Measurements from ENCODE around the gene SMARCE1.

SMARCE1 gene

GRCh38 chr17:40645291-40645690, 2.3 kb downstream of the SMARCE1 start:
- DNase-seq = no peak

DNA sequence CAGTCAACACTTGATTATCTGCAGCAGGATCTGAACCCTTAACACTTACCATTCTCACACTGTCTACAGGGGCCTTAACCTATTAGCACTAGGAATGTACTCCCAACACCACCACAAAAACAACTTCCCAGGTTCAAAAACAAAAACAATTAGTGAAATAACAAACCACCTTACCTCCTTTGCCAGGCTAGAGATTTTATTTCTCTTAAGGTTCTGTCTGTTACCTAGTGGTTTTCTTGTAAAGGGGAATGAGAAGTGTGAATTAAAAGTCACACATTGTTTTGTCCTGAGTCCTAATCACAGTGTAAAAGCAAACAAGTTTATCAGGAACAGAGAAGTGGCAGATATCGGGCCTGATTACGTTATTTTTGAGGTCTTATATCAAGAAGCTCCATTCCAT, 9.7 kb downstream of the SMARCE1 start:
- no peak for DNase-seq

DNA sequence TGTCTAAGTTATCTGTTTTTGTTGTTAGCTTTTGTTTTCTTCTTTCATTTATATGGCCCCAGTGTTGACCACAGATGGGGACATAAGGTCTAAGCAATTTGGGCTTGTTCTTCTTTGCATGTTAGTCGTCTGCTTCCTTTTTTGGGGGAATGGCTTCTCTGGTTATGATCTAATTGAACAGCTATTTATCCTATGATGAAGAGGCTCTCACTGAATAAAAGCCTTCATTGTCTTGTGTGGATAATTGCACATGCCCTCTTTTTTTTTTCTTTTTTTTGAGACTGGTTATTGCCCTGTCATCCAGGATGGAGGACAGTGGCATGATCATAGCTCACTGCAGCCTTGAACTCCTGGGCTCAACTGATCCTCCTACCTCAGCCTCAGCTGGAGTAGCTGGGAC, 13.7 kb downstream of the SMARCE1 start:
- no peak for DNase-seq

- DNase-seq = no peak
These were observed 15.4 kb downstream of the SMARCE1 start for GRCh38 chr17:40632216-40632615.

GRCh38 chr17:40629842-40630241, 17.8 kb downstream of the SMARCE1 start:
- no peak for DNase-seq

DNA sequence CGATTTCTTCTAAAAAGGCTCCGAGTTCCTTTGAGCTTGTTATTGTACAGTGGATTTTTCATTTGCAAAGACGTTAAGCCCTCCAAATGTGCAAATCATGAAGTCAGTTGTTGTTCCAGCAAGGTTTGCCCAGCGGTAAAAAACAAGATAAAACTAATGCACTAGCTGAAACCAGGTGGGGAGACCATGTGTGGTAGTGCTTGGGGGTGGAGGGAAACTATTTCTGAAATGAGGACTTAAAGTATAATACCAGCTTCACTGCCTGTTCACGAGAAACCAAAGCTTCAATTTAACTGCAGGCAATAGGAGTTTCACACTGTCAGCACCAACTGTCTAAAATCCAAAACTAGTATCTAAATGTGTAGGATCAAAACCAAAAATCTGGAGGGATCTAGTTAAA, 22.3 kb downstream of the SMARCE1 start:
- DNase-seq = no peak

DNA sequence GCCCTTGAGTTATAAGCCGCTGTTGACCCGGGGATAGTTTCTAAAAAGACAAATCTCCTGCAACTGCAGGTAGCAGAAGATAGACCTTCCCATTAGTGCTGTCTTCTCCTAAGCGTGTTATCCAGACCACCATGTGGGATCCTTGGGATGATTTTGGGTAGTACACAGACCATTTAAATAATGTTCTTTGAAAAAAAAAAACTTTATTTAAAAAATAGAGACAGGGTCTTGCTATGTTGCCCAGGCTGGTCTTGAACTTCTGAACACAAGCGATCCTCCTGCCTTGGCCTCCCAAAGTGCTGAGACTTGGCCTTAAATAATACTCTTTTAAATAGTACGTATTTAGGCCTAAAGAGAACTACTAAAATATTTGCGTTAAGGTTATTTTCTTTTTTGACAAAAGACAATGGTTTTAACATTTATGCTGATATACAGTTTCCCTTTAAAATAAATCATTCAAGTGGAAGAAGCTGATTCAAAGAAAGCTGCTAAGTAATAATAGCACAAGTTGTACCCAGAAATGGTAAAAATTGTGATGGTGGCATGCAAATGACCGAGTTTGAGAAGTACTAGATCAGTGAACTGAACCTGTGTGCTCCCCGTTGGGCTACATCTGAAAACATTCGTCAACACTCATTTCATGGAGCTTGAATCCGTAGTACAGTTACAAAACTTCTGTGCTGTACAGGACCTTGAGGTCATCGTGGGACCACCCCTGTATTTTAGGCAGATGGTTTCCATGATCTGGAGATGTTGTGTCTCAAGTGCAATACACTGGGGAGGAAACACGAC, 24.0 kb downstream of the SMARCE1 start:
- DNase-seq = no peak

DNA sequence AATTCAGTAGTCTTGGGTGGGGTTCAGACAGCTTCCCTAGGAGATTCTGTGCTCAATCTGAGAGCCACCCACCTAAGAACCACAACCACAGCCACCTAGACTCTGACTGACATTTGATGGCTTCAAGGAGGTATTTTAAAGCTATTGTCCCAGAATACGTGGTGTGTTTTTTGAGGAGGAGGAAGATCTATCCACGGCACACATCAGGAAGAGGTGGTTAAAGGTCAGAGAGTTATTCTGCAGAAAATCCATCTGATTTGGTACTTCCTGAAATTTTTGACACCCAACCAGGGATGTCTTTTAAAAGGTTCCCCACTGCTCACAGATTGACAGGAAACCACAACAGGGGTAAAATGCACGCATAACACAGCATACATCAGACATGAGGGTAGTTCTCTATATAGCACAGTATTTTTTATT, 25.1 kb downstream of the SMARCE1 start:
- DNase-seq = no peak

DNA sequence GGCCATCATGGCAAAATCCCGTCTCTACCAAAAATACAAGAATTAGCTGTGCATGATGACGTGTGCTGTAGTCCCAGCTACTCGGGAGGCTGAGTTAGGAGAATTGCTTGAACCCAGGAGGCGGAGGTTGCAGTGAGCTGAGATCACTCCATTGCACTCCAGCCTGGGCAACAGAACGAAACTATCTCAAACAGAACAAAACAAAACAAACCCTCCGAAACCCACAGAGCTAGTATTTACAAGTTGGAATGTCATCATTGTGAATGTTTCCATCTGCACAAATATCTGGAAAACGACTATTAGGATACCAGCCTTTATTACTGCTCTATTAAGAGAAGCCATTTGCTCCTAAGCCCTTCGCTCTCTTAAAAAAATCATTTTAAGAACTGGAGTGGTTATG, 26.0 kb downstream of the SMARCE1 start:
- DNase-seq = no peak

GRCh38 chr17:40621019-40621418, 26.6 kb downstream of the SMARCE1 start:
- DNase-seq = no peak

DNA sequence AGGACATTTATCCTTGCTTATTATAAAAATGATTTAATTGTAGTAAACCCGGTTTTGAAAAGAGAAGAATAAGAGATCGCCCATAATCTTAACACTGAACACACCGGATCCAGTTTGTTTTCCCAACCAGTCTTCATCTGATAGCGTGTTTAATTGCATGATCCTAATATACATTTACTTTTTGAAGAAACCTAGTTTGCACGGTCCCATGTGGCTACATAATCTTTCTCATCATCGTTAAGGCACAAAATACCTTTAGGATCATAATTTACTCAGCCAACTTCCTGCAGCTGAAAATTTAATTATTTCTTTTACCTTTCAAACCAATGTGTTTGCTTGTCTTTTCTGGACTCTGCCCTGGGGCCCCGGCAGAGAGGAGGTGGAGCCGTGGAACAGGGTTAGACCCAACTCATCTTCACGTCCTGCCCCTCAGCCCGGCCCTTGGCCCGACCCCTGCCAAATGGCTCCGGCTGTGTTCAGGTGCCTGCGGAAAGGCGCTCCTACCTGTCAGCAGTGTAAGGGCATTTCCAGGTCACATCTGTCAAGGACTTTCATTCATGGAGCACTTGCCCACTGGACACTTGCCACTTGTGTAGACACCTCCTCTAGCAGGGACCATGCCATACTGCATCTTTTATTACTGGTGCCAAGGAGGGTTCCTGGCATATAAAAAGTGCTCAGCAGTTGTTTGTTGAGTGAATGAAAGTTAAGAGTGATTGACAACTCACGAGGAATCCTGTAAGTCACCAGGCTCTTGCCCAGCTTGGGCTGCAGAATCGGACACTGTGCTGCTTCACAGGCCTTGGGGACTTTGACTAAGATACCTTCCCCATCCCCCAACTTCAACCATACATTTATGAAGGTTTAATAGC, 28.6 kb downstream of the SMARCE1 start:
- DNase-seq = peak; percentile 14

GRCh38 chr17:40617678-40618240, 29.9 kb downstream of the SMARCE1 start:
- no peak for DNase-seq

- DNase-seq = no peak
These were observed 31.0 kb downstream of the SMARCE1 start for GRCh38 chr17:40616592-40616991.

GRCh38 chr17:40615841-40616476, 31.7 kb downstream of the SMARCE1 start:
- DNase-seq = no peak

- peak; percentile 82 for DNase-seq
These were observed 32.4 kb downstream of the SMARCE1 start for GRCh38 chr17:40615068-40615840.

GRCh38 chr17:40614431-40615067, 33.1 kb downstream of the SMARCE1 start:
- no peak for DNase-seq

- DNase-seq = no peak
These were observed 34.0 kb downstream of the SMARCE1 start for GRCh38 chr17:40613467-40614154.

DNA sequence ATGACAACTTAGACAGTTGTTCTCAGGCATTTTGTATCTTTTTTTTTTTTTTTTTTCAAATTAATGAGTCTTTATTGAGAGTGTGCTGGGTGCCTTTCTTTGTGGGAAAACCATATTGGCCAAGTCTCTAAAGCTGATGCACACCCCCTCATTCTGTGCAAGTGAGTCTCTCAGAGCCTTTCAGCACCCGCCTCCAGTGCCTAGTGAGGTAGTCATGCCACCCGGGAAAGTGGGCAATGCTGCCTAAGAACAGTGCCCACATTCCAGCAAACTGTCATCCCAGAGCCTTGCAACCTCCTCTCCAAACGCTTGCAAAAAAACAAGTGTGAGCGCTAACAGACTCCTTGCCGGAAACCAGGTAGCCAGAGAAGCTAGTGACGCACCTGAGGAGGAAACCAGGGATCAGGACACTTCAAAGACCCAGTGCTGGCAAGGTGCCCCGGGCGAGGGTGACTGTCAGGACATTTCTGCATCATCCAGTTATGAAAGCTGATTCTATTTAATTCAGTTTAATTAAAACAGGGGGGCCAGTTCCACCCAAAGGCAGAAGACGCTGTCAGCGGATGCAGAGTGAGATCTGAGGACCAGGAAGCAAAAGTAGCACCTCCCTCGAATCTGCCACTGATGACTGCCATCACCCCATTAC, 34.9 kb downstream of the SMARCE1 start:
- no peak for DNase-seq

GRCh38 chr17:40611840-40612474, 35.7 kb downstream of the SMARCE1 start:
- DNase-seq = no peak

GRCh38 chr17:40610359-40610758, 37.3 kb downstream of the SMARCE1 start:
- DNase-seq = no peak
